HG02763 (cell line): Measurements from ENCODE around the gene DSN1.

Experiments used
- ATAC-seq: cut with Tn5 transposase; IDR thresholded peaks from one replicate; pipeline ENCODE4 v1.9.1; 2021; ENCODE audit warnings: mild to moderate bottlenecking, moderate library complexity; ENCODE audit not compliant: unreplicated experiment

The DSN1 gene

DNA sequence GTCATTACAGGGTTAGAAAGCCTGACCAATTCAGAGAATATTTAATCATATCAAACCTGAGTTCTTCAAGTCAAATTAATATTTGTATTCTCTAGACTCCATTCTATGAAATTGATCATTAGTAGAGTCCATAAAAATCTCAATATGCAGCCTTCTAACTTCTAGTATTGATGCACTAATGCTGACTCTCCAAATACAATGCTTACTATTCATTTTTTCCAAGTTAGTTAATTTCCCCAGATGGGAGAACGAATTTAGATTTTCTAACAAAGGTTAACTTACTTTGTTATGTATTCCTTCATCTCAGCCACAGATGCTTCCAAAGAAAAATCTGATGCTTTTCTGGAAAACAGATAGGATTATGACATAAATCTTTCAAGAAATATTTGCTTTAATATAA lies 15.3 kb downstream of the DSN1 start:
- no peak for ATAC-seq

DNA sequence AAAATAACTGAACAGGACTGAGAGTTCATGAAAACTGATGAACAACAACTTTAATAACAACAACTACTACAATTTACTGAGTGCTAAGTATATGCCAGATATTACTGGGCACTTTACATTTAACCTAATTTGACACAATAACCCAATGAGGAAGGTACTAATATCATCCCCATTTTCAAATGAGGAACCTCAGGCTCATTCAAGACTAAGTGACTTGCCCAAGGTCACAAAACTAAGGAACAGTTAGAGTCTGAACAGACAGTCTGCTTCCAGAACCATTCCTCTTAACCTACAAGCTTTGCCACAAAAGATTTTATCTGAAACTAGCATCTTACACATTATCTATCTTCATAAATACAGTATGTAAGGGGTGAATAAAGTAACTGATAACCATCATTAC lies 17.1 kb downstream of the DSN1 start:
- ATAC-seq, result no peak

DNA sequence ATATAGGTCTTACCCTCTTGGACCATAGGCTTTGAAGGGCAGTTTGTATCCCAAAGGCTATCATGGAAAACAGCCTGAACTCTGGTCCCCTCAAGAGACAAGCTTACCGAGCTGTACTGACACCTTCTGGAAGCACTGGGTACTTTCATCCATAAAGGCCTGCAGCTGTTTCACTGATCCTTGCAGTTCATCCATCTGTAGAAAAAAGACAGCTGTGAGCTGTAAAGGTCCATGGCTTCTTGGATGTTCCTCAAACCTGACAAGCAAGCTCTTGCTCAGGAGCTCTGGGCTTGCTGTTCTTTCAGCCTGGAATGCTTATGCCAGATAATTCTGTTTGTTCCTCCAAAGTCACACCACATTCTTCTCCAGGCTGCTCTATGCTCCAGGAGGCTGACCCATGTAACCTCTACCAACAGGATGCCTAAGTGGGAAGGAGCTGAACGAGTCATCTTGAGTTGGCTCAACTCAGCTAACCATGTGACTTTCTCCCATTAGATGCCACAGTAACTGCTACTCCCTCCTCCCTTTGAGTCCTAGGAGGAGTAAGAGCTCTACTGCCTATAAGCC lies 18.8 kb downstream of the DSN1 start:
- no peak for ATAC-seq

DNA sequence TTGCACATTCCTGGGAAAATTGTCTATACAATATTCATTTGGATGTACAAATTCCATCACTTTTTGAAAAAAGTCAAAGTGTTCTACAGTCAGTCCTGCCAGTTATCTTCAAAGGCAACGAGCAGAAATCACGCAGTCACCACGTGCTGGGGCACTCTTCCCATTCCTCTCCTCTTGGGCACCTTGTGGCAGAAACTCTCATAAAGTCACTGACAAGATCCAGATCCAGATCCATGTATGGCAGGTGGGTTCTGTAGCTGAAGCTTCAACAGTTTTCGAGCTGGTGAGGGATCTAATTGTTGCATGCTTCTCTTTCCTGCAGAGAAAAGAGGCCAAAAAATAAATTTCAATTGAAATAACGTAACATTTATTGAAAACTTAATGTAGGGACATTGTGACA lies 21.0 kb downstream of the DSN1 start:
- no peak for ATAC-seq

DNA sequence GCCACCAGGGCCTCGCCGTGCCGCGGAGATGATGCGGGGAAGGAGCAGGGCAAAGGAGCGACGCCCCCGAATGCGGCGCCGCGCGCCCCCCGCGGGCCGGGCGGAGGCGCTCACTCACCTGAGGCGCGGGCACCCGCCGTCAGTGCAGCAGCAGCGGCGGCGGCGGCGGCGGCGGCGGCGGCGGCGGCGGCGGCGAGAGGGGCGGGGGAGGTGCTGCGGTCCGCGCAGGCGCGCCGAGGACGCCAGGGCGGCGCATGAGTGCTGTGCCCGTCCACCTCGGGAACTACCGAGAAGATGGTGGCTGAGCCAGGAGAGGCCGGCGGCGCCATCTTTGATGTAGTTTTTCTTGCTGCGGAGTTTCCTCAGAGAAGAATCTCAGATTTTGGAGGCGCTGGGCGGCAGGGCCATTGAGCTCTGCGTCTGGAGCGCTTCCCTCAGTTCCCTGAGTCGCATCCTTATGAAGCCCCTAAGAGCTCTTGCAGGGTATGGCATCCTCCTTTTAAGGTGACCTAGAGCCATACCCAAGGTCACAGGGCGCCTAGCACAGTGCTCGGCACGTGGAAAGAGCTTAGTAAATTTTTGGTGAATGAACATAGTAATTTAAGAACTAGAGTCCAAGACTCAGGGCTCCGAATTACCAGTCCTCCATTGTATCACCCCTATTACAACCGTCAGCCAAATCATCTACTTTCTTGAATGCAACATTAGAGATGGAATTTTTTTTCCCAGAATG lies 27.5 kb downstream of the DSN1 start, which contains the start of gene NDRG3:
NDRG3 (minus strand) TSS at position 164 of the 733 bp plus-strand sequence. CDS start 24,355 bp downstream, outside the sequence.
- ATAC-seq, result peak; percentile 95

DNA sequence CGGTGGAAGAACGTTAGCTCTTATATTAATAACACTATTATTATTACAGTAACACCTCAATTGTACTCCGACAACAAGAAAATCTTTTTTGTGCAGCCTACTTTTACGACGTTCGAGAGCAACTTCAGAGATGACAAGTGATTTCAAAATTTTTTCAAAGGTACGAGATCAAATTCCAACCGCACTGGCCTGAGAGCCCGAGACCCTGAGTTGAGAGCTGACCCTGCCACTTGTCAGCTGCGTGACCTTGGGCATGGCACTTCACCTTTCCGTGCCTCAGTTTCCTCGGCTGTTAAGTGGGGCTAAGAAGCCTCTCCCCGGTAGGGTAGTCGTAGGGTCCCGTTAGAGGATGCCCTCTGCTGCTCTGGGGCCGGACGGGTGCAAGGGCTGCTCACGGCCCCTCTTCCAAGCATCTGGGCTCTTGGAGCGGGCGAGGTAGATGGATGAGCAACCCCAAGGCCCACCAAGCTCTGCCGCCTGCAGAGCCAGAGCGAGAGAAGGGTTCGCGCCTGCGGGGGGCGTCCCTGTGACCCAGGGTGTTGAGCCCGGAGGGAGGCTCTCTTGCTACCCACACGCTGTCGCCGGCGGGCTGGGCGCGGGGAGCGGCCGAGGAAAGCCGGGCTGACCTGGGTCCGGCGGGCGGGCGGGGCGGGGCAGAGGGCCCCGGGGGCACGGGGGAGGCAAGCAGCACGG lies 28.2 kb downstream of the DSN1 start:
- ATAC-seq, result peak; percentile 35

DNA sequence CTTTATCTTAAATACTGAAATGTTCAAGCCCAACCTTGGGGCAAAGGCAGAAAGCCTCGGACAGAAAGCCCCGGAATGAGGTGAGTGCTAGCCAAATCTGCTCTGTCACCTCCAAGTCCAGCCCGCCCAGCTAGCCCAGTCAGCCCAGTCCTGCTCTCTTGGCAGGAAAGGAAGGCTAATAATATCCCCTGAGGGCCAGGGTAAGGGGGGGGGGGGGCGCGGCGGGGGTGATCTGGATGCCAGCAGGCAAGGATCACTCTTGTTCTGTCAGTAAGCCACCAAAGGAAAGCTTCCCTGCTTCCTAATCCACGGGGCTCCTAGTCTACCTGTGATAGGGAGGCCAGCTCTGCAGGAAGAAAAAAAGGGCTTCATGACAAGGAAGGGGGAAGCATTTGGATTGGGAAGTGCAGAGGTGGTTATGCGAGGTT lies 28.8 kb downstream of the DSN1 start:
- ATAC-seq, result no peak

DNA sequence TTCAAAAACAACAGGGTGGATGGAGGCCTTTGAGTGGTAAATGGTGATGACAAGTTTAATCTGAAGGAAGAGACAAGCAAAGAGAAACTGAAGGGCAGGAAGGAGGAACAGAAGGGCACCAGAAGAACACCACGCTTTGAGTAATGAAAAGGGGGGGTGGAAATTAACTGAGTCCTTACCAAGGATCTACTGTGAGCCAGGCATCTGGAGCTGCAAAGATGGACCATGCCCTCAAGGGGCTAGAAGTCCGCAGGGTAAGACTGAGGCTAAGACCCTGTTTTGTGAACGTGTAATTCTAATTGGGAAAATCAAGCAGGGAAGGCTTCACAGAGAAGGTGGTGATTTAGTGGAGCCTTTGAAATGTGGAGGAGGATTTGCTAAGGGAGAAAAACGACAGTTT lies 29.3 kb downstream of the DSN1 start:
- no peak for ATAC-seq

DNA sequence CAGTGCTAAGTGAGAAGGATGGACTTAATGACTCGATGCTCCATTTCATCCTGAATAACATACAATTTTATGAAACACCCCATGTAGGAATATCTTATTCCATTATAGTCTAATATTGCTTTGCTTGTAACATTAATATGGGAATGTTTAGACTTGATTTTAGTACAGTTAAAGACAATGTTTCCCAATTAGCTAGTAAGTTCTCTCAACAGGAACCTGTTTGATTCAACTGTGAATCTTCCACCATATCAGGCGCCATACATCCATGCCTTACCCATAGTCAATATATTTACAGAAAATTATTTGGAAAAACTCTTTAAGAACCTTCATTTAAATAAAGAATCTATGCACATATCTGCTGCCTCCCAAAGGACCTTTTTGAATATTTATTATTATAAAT lies 31.0 kb downstream of the DSN1 start:
- no peak for ATAC-seq

DNA sequence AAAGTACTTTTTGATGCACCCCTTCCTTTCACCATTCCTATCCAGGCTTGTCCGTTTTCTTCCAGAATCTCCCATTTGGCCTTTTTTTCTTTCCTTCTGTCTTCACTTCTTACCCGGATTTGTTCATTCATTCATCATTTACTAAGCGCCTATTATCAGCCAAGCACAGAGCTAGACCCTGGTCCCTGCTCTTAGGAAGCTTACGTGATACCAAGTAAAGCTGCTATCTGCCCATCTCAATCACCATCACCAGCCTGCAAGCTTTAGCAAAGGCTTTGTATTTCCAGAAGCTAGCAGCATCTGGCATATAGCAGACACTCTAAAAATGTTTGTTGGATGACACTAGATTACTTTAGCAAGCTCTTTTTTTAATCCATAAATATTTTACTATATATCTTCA lies 32.5 kb downstream of the DSN1 start:
- ATAC-seq, result no peak

DNA sequence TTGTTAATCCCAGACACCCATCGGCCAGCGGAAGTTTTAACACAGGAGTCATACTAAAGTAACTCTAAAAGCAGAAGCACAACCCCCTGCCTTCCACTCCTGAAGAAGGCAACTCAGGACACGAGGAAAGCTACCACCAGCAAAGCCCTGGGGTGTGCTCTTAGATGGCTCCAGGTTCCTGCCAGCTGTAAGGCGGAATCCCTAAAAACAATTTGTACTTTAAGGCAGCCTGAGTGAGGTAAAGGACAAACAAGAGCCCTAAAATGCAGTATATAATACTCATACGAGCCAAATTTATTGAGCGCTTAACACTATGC lies 36.4 kb downstream of the DSN1 start:
- ATAC-seq, result no peak

DNA sequence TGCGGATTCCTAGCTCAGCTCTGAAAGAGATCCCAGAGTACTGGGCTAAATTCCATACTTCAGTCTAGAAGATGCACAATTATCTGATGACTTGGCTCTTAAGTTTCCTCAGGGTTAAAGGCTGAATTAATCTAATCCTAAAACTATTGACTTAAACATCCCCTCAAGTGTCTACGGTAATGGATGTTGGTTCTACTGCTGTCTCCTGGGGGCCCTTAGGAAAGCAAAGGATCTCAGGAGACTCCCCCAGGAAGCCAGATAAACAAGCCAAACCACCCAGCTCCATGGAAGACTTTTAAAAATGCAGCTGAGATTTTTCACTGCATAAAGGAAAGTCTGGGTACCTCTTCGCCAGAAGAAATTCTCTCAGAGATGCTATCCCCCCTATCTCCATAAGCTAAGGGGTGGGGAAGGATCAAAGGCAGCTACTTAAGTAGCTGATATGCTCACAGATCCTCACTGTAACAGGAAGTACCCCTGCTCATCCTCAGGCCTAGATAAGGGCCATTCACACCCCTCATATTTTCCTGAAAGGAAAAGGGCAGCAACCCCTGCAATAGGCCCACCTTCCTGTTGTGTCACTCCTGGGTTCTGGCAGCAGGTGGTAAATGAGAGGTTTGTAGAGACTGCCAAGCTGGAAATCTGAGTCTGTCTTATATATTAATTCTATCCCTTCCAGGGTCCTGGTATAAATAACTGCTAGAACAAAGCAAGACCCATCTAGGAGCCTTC lies 36.9 kb downstream of the DSN1 start:
- ATAC-seq, result no peak

DNA sequence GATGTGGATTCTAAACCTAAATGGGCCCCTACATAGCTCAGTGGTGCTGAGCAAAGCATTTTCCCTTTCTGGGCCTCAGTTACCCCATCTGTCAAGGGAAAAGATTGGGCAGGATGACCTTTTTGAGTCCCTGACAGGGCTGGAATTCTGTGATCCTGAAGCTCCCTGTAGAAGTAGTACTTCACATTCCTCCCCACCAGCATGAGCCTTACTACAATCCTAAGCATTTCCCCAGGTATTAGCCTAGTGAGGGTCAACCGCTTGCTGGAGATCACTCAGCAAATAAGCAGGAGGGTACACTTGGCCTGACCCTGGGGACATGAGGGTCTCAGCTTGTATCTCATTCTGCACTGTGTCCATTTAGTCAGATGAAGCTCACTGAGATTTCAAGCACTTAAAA lies 41.1 kb downstream of the DSN1 start:
- ATAC-seq, result no peak

DNA sequence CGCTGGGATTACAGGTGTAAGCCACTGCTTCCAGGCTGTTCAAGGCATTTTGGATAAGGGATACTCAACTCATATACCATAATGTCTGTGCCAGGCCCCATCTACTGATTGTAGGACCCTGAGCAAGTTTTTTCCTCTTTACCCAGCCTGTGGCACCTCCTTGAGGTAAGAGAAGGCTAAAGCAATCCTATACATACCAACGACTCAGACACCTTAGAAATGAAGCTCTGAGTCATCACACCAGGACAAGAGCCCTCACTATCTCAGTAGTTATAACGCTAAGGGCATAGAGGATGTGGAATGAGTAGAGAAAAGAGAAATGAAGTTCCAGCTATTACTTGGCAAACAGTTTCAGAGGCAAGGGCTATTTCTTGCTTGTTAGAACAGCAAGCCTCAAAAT lies 44.6 kb downstream of the DSN1 start:
- no peak for ATAC-seq

DNA sequence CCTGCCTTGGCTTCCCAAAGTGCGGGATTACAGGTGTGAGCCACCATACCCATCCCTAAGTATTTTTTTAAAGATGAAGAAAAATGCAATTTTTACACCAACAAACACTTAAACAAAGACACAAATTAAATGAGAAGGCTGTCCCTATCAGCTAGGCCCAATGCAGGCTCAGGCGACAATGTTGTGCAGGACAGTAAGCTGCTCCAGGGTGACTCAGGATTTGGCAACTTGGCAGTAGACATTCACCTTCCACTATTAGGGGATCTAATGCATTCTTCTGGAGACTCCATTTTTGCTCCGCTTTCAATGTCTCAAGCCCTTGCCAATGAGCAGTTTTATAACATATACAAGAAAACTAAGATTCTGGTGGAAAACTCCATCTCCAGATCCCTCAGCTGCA lies 47.4 kb downstream of the DSN1 start:
- ATAC-seq, result no peak

DNA sequence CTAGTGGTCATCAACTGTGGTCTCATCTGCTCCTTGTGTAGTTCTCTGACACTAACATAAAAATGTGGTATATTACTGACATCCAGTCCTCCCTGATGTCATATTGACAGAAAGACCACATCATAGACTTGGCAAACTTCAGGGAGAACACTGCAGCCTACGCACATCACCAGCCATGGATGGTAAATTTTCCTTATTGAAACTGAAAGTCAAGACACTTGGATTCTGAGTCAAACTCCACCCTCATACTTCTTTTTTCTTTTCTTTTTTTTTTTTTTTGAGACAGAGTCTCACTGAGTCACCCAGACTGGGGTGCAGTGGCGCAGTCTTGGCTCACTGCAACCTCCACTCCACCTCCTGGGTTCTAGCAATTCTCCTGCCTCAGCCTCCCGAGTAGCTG lies 53.1 kb downstream of the DSN1 start:
- ATAC-seq, result no peak

DNA sequence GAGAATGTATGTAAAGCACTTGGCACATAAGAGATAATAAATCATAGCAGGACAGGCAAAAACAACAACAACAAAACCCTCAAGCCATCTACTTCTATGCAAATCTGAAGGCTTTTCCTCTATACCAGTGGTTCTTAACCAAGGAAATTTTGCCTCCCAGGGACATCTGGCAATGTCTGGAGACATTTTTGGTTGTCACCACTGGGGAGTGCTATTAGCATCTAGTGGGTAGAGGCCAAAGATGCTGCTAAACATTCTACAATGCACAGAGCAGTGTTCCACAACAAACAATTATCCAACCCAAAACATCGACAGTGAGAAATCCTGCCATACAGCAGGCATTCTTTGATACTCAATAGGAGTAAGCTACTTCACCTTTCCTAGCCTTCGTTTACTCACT lies 55.9 kb downstream of the DSN1 start:
- ATAC-seq, result no peak

DNA sequence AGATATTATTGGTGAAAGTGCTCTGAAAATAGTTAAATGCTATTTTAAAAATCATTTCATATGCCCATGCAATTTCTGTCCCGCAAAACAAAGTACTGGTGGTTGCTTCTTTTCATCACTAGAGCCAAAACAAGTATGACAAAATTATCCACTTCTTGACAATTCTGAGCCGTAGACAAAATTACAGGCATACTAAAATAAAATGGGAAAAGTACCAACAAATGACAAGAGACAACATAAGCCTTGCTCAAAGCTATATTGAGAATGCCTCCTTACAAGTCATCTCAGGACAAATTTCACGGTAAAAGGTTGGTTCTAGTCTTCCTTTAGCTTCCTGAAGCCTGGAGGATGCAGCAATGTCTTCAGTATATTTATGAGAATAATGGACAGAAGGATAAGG lies 56.5 kb downstream of the DSN1 start:
- no peak for ATAC-seq

DNA sequence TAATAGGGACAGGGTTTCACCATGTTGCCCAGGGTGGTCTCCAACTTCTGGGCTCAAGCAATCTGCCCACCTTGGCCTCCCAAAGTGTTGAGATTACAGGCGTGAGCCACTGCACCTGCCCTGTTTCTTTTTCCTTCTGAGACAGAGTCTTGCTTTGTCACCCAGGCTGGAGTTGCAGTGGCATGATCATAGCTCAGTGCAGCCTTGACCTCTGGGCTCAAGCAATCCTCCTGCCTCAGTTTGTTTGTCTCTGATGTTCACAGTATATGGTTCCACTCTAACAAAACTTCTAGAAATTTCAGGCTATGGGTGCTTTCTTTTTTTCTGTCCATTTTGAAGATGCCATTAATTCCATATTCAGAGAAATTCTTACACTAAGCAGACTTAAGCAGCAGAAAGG lies 60.8 kb downstream of the DSN1 start:
- no peak for ATAC-seq

DNA sequence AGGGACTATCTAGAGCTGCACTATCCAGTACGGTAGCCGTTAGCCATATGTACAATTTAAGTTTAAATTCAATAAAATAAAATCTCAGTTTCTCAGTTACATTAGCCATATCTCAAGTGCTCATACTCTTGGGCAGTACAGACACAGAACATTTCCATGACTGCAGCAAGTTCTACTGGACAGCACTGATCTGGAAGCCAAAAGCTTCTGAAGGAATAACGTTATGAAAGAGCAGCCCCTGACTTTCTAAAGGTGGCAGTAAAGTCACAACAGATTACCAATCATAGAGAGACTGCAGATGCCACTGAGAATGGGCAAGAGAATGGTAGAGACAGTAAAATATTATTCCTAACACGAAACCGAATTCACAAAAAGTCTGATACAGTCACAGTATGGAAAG lies 64.4 kb downstream of the DSN1 start:
- no peak for ATAC-seq

DNA sequence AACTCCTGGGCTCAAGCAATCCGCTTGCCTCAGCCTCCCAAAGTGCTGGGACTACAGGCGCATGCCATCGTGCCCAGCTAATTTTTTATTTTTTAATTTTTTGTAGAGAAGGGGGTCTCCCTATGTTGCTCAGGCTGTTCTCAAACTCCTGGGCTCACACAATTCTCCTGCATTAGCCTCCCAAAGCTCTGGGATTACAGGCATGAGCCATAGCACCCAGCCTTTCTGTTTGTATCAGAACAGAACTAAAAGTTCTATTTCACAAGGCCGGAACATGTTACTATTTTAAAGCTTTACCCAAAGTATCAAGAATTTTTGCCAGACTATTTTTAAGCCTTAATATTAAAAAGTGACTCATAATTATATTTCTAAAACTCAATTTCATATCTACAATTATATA lies 70.0 kb downstream of the DSN1 start:
- no peak for ATAC-seq
